IPS DF 4.7 (cell line): ENCODE results near the gene AQP6.

Experiments used
- DNase-seq: peaks from one replicate; pipeline ENCODE4 v3.0.0-alpha.2; 2013; ENCODE audit warnings: low spot score; ENCODE audit errors: extremely low read depth

The AQP6 gene, protein sequence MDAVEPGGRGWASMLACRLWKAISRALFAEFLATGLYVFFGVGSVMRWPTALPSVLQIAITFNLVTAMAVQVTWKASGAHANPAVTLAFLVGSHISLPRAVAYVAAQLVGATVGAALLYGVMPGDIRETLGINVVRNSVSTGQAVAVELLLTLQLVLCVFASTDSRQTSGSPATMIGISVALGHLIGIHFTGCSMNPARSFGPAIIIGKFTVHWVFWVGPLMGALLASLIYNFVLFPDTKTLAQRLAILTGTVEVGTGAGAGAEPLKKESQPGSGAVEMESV

DNA sequence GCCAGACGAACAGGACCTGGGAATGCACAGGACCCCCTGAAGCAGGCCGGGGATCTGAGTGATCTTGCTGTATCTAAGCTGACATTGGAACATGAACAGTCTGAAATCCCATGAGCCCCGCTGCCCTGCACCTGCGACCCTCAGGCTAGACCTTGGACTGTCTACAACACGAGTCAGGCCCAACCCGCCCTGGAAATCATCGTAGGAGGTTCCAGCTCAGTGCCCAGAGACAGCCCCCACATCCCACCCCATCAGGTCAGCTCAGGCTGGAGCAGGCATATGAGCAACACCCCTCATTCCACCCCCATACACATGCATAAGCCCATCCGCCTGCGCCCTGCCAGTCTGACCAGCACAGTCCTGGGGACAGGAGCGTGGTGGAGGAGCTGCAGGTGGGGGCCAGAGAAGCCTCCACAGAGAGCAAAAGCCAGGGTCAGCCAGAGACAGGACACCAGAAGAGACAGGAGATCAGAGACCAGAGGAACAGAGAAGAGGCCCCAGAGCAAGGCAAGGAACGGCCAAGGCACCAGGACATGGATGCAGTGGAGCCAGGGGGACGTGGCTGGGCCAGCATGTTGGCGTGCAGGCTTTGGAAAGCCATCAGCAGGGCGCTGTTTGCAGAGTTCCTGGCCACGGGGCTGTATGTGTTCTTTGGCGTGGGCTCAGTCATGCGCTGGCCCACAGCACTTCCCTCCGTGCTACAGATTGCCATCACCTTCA, at the start of gene AQP6:
Gene AQP6, plus strand, starts transcription at position 307 of the 720 bp plus-strand sequence. Its CDS starts 227 bp downstream, at position 534.
- DNase-seq = no peak

DNA sequence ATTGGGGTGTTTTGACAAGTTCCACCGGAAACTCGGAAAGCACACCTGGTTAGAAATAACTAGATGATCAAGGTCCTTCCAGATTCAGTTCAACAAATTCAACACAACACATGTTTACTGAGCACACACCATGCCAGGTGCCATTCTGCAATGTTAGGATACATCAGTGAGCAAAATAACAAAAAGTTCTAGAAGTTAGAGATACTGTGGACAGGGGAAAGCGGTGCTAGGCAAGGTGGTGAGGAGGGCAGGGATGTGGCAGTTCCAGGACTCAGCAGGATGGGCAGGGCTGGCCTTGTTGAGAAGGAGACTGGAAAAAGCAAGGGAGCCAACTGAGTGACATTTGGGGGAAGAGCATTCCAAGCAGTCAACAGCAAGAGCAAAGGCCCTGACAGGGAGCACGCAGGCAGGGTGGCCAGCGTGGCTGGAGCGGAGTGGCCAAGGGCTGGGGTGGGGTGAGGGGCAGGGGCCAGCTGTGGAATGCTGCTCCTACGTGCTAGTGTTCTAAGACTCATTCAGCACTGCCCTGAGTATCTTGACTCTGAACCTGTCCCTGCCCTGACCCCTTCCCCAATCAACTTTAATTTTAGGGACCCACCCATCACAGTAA, 49.6 kb upstream of the AQP6 start:
- DNase-seq = no peak

- DNase-seq = no peak
Observed at GRCh38 chr12:49923880-49924556, 48.7 kb upstream of the AQP6 start.

- no peak for DNase-seq
Observed at GRCh38 chr12:49924628-49925246, 48.0 kb upstream of the AQP6 start.

- DNase-seq = no peak
Observed at GRCh38 chr12:49925433-49926204, 47.1 kb upstream of the AQP6 start.

DNA sequence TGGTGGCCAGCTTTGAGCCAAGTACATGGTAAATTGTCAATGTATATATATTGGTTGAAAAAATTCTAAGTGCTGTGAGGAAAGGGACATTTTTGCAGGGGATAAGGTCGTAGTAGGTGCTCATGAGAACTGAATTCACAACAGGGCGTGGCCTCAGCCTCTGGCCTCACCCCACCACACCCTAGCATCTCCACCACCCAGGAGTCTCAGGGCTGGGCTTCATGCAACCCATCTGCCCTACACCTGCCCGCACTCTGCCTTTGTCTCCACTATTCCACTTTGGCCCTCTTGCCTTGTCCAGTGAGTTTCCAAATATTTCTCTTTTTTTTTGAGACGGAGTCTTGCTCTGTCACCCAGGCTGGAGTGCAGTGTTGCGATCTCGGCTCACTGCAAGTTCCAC, 44.3 kb upstream of the AQP6 start:
- DNase-seq = no peak

DNA sequence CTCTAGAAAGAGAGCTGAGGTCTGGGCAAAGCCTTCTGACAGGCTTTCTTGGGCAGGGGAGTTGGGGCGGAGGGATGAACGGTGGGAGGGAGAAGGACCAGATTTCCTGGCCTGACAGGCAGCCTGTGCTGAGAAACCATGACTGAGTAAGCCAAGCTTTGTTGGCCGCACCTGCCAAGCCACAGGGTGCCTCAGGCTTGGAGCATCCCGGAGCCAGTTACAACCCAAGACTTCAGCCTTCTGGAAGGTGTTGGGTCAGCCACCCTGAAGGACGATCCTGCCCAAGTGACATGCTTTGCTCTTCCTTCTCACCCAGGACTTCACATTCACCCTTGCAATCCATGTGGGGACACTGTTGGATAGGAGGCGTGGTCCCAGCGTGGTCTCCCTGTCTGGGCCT, 43.2 kb upstream of the AQP6 start:
- no peak for DNase-seq

GRCh38 chr12:49930515-49931288, 42.0 kb upstream of the AQP6 start:
- no peak for DNase-seq

GRCh38 chr12:49932023-49932422, 40.7 kb upstream of the AQP6 start:
- no peak for DNase-seq

- DNase-seq = no peak
Observed at GRCh38 chr12:49932533-49933130, 40.1 kb upstream of the AQP6 start.

GRCh38 chr12:49933796-49934195, 39.0 kb upstream of the AQP6 start:
- DNase-seq = no peak

DNA sequence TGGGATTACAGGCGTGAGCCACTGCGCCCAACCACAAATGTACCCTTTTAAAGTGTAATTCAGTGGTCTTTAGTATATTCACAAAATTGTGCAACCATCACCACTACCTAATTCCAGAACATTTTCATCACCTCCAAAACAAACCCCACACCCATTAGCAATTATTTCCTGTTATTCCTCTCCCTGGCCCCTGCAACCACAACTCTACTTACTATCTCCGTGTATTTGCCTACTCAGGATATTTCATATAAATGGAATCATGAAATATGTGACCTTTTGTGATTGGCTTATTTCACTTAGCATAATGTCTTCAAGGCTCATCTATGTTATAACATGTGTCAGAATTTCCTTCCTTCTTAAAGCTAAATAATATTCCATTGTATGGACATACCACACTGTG, 38.2 kb upstream of the AQP6 start:
- no peak for DNase-seq

GRCh38 chr12:49936925-49937324, 35.8 kb upstream of the AQP6 start:
- no peak for DNase-seq

DNA sequence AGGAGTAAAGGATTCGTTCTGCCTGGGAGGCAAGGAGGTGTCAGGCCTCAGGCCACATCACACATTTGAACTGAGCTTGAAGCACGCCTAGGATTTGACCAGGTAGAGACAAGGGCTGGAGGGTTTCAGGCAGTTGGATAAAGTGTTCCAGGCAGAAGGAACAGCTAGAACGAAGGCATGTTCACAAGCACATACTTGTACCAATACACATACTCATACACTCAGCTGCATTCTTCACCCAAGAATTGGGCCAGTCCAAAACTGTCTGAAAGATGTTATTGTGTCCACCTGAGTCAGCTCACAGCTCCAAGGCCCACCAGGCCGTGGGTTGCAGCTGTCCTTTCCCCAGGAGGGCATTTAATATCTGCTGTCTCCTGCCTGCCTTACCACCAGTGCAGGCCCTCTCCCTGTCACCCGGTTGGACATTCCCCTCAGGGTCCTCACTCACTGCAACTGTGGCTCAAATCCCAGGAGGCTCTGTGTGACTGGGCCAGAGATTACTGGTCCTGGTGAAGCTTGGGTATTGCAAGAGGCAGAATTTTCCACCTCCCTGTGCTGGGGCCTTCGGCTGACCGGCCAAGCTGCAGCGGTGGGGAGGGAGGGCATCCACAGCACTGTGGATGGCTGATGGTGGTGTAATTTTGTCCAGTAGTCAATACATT, 35.0 kb upstream of the AQP6 start:
- DNase-seq = no peak

DNA sequence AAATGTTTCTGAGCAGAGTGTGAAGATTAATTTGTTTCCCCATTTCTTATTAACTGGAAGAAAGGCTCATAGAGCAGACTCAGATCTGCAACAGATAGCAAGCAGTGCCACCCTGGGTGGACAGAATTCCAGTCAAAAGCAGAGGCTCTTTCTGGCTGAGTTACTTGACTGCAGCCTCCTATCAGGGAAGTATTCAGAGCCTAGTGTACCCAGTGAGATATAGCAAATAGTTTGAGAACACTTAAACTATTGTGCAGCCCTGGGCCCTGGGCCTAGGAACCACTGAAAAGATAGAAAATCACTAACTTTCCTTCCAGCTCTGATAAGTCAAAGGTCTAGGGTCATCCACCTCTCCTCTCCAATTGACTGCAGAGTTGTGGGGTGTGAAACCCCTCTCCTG, 33.4 kb upstream of the AQP6 start:
- no peak for DNase-seq

GRCh38 chr12:49939707-49940106, 33.0 kb upstream of the AQP6 start:
- DNase-seq = no peak

DNA sequence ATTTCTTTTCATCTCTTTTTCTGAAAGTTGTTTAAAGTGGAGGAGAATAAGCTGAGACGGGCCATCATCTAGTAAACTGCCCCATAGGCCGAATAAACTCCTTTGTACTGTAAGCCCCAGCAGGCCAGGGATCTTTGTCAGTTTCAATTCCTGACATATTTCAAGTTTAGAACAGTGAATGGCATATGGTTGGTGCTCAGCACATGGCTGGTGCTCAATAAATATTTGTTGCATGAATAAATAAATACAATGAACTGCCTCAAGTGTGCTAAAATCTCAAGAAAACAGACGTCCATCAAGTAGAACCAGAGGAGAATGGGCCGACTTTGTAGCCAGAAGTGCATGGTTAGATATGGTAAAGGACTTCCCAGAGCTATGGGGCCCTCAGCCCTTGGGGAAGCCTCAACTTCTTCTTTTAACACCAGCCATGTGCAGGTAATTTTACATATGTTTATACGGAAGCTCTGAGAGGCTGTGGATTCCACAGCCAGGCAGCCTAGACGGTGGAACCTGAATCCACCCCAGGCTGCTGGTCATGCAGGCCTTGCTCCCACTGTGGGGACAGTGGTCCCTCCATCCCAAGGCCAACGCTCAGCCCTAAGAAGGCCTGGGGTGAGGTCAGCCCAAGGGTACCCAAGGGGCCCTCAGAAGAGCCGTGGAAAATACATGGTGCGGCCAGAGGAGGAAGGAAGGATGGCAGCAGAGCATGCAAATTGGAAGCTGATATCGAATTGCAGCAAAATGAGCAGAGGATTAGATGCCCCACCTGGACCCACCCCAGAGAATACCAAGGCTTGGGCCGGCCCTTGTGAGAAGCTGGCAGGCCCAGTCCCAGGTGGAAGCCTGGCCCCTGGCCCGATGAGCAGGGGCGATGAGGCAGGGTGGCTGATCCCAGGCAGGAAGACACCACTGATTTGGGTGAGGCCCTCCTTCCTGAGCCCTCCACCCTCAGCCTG, 30.9 kb upstream of the AQP6 start:
- DNase-seq = no peak

DNA sequence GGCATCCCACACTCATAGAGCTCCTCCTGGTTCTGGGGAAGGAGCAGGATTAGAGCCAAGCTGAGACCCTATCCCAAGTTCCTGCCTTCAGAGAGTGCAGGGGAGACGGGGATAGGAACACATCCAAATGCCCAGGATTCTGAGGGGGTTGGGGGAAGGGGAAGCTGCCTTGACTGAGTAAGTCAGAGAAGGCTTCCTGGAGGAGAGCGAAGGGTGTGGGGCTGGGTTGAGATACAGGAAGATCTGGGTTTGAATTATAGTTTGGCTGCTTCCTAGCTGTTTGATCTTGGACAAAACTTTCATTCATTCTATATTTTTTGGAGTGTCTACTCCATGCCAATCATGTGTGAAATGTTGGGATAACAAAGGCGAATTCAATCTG, 30.2 kb upstream of the AQP6 start:
- DNase-seq = no peak
